DMS79 treated with DMSO at 0.1 percent for 48 hours (cell line): ENCODE measurements around the gene ZNF280B.
"Not testable (repeated sequence)": the region's sequence is repeated elsewhere in the genome, so short reads cannot be mapped to it uniquely, and the experiment has no call there.

Experiments used
- DNase-seq: peaks from one replicate; lab custom pipeline; 2025; lab: John Stamatoyannopoulos, UW

Gene ZNF280B

DNA sequence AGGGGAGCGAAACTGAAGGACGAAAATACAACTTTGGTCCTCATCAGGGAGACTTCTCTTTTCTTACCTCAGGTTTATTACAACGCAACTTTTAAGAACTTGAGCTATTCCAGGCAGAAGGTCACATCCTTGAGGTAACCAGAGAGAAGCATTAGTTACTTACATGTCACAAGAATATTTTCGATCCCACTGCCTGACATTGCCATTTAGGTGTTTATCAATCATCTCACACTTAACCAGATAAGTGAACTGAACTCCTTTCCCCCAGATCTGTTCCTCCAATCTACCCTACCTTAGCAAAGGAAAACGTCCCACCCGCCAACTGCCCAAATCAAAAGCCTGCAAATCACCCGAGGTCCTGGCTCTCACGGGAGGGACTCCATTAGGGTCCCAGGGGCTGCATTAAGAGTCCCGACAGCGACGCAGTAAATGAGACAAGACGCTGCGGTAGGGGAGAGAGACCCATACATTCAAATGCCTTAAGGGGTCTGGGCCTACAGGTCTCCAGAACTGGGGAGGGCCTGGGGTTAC, 734 bp downstream of the ZNF280B start:
- no peak for DNase-seq

DNA sequence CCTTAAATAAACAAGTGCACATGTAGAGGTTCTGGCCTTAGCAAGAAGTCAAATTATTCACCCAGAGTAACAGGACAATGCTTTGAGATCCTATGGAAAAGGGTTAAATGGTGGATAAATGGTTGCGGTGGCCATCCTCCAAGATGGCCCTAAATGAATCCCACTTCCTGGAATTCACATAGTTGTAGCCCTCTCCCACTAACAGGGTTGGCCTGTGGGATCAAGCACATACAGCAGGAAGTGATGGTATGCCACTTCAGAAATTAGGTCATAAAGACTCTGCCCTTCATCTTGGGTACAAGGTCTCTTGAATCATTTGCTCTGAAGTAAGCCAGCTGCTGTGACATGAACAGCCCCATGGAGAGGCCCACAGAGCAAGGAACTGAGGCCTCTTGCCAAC, 1.8 kb downstream of the ZNF280B start:
- no peak for DNase-seq

DNA sequence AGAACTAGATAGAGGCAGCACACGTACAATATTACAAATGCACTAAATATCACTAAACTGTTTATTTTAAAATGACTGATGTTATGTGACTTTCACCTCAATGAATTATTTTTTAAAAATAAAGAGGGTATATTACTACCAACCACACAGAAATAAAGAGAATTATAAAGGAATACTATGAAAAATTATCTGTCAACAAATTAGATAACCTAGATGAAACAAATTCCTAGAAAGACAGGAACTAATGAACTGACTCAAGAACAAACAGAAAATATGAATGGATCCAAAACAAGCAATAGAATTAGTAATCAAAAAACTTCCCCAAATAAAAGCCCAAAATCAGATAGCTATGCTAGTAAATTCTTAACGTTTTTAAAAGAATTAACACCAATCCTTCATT, 10.3 kb downstream of the ZNF280B start:
- DNase-seq = no peak

DNA sequence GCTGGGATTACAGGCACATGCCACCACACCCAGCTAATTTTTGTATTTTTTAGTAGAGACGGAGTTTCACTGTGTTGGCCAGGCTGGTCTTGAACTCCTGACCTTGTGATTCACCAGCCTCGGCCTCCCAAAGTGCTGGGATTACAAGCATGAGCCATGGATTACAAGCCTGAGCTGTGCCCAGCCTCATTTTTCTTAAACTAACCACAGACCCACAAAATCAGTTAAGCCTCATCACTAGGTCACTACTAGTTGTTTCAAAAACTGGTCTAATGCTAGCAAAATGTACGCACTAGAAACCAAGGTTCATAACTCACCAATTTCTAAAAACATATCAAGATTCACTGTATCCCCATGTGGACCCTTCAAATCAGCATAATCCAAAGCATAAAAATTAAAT, 17.0 kb downstream of the ZNF280B start:
- not testable (repeated sequence) for DNase-seq

DNA sequence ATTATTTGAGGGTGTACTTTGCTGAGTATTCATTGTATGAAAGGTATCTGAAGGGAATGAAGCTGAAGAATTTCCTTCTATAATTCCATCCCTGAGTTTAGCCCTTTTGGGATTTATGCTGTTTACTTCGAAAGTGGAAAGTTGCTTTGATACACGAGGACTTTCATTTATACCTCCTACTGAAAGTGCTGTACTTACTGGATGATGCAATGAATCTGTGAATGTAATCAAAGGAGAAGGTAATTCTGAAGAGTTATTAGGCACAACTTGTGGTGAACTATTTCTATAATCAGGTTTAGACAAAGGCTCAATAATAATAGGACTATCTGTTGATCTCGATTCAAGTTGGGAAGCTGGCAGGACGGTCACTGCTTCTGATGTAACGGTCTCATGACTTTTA, 19.8 kb downstream of the ZNF280B start:
- DNase-seq = no peak

DNA sequence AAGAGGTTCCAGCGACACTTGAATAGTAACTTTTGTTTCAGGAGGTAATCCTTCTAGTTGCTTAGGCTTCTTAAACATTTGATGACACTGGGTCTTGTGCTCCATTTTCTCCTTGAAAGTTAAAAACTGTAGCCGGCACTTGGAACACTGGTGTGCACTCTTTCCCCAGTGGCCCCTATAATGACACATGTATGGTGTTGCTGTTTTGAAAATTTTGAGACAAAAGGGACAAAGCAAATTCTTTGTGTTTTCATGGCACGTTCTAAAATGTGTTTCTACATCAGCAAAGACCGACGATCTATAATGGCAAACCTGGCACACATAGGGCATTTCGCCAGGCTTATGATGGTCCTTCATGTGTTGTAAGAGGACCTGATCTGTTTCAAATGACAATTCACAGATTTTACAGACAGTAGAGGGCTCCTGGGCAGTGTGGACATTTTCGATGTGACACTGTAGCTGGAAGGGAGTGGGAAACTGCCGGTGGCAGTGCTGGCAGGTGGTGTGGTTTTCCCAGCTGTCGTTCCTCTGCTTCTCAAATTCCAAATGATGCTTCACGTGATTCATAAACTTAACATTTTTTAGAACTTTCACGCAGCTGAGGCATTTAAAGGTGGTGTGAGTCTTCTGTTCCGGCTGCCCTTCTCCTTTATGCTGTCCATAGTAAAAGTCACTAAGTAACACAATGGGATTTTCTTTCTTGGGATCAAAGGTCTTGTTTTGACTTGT, 20.5 kb downstream of the ZNF280B start:
- DNase-seq = peak; percentile 2

DNA sequence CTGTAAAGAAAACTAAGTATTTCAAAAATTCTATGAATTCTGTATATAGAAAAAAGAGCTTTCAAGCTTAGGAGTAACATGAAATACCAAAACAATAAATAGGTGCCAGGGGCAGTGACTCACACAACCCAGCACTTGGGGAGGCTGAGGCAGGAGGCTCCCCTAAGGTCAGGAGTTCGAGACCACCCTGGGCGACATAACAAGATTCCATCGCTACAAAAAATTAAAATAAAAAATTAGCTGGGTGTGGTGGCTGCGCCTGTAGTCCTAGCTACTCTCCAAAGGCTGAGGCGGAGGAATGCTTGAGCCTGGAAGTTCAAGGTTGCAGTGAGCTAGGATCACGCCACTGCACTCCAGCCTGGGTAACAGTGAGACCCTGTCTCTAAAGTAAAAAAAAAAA, 21.5 kb downstream of the ZNF280B start:
- DNase-seq = no peak

DNA sequence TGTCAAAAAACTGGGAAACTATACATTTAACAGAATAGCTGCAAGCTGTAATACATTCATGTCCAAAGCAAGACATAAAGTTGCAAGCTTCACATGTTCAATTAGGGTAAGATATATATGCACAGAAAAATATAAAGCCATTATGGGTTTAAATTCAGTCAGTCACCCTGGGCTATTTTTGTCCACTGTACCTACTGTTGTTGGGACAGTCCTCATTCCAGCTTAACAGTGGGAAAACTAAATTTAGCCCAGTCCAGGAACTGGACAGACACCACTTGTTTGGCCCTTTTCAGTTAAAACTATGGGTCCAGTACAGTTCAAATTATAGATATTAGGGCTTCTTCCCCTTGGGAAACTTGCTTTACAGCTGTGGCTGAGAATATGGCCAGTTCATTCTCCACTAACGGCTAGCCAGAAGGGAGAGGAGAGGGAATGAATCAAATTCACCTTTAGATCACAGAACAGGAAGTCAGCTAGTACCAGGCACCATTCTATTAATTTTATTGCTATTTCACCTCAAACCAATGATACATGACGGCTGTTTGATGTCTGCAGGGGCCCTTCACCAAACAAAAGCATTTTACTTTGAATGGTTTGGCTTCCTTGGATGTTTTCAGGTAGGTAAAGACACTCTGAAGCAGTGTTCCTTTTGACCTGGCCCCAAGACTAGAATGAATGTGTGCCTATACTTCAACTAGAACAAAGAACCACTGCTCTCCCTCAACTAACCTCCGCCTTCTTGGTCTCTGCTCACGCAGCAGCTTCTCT, 22.2 kb downstream of the ZNF280B start:
- DNase-seq = no peak

DNA sequence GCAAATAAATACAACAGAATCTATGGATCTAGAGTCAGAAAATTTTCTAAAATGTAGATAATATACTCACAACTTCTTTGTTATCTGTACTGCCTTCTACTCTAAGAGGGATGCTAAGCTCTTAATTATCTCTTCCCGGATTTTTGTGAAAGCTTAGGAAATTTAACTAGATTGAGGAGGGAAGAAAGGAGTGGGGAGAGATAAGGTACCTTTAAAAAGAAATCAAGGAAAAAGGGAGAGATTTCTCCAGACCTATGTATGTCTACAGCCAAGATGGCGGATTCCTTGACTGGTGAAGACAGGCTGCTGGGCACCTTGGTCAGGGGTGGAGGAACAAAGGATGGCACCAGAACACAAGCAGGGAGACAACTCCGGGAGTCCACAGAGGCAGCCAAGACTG, 23.0 kb downstream of the ZNF280B start:
- no peak for DNase-seq

DNA sequence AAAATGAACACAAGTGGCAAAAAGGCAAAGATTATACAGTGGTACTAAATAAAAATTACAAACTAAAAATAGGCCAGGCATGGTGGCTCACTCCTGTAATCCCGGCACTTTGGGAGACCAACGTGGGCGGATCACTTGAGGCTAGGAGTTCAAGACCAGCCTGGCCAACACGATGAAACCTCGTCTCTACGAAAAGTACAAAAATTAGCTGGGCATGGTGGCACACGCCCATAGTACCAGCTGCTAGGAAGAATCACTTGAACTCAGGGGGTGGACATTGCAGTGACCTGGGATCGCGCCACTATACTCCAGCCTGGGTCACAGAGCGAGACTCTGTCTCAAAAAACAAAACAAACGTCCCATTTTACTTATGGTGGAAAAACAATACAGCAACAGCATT, 24.5 kb downstream of the ZNF280B start:
- no peak for DNase-seq

DNA sequence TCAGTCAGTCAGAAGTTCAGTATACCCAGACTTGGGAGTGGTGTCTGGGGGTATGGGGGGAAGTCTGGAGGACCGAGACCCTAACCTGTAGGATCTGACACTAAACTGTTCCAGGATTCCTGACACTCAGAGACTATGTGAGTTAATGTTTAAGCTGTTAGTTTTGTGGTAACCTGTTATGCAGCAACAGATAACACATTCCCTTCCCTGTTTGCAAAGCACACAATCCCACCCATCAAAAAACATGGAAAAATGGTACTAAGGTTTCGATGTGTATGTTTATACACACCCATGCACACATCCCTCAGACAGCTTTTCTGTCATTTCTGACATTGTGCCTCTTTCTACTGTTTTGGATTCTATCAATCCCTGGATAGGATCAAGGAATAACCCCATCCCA, 27.6 kb downstream of the ZNF280B start:
- DNase-seq = no peak

DNA sequence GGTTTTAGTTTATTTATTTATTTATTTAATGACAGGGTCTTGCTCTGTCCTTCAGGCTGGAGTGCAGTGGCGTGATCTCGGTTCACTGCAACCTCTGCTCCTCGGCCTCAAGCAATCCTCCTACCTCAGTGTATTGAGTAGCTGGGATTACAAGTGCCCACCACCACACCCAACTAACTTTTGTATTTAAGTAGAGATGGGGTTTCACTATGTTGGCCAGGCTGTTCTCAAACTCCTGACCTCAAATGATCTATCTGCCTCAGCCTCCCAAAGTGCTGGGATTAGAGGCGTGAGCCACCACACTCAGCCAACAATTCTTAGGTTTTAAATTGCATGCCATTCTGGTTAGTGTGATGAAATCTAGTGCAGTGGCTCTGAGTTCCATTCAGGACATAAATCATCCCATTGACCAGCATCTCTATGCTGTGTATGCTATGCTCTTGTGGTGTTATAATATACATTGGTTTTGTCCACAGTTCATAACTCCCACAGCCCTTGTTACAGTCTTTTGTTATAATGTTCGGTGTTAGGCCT, 28.5 kb downstream of the ZNF280B start:
- no peak for DNase-seq

DNA sequence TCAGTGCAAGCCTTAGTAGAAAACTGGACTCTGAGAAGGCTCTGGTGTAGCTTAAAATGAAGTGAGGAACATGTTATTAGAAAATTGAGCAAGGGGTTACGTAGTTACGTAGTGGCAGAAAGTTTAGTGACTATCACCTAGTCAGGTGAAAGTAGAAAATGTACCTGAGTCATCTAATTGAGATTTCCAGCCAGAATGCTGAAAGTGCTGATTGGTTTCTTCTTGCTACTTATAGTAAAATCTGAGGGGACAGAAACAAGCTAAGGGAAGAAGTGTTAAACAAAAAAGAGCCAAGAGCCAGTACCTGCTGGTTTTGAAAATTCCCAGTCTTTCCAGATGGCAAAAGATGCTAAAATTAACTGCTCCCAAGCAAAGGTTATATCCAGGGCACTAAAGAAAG, 29.4 kb downstream of the ZNF280B start:
- no peak for DNase-seq

DNA sequence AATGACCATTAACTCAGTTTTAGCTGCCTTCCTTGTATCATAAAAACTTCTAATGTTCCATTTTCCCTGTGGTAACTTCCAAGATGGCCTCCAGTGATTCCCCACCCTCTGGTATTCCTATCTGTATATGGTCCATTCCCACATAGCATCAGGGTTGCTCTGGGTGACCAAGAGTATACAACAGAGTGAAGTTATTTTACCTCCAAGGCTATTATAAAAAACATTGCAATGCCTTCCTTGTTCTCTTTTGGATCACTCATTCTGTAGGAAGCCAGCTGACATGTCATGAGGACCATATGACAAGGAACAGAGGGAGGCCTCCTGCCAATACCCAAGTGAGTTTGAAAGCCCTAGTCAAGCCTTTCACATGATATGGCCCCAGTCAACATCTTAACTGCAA, 30.1 kb downstream of the ZNF280B start:
- DNase-seq = no peak

DNA sequence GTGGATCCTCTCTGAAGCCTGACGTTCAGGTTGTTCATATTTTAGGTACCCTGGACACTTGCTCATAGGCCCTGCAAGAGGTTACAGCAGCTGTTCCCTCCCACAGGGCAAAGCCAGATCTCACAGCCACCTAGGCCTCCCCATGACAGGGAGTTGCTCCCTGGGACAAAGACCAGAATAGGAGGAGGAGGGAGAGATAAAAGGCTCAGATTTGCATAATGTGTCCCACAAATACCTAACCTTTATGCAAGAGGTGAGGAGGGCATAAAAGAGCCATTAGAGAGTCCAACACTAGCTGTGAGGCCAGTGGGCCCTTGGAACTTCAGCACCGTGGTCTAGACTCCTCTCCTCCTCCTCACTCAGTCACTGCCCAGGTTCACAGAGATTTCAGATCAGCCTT, 33.8 kb downstream of the ZNF280B start:
- DNase-seq = no peak

DNA sequence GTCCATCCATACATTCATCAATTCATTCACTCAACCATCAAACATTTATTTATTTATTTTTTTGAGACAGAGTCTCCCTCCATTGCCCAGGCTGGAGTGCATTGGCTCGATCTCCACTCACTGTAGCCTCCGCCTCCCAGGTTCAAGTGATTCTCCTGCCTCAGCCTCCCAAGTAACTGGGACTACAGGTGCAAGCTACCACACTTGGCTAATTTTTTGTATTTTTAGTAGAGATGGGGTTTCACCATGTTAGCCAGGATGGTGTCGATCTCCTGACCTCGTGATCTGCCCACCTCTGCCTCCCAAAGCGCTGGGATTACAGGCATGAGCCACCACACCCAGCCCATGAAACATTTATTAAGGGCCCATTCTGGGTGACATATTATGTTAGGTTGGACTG, 37.4 kb downstream of the ZNF280B start:
- DNase-seq = not testable (repeated sequence)

DNA sequence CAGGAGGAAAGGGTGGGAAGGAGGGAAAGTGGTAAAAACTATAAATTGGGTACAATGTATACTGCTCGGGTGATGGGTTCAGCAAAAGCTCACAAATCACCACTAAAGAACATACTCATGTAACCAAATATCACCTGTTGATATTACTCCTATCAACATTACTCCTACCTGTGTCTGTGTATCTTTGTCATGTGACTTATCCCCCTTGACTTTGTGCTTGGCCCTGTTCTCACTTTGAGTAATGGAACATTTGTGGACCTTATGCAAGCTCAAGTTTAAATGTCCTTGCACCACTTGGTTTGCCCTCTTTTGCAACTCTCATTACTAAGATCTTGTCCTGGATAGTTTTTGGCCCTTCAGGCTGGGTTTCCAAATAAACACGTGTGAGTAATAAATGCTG, 39.0 kb downstream of the ZNF280B start:
- DNase-seq = no peak

DNA sequence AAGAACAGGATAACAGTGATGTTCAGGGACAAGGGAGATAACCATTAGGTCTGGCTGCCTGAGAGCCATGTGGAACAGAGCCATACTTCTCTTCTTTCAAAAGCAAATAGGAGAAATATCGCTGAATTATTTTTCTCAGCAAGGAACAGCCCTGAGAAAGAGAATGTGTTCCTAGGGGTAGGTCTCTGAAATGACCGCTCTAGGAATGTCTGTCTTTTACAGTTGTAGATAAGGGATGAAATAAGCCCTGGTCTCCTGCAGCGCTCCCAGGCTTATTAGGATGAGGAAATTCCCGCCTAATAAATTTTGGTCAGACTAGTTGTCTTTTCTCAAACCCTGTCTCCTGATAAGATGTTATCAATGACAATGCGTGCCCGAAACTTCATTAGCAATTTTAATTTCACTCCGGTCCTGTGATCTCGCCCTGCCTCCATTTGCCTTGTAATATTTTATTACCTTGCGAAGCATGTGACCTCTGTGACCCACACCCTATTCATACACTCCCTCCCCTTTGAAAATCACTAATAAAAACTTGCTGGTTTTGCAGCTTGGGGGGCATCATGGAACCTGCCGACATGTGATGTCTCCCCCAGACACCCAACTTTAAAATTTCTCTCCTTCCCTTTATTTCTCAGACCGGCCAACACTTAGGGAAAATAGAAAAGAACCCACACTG, 39.6 kb downstream of the ZNF280B start:
- DNase-seq = not testable (repeated sequence)

DNA sequence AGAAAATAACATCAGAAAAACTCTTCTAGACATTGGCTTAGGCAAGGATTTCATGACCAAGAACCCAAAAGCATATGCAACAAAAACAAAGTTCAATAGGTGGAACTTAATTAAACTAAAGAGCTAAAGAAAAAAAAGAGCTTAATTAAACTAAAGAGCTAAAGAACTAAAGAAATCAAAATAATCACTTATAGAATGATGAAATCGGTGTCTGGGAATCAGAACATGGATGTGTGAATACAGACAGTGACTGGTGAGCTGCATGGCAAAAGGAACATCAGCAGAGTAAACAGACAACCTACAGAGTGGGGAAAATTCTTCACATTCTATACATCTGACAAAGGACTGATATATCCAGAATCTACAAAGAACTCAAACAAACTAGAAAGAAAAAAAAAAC, 41.4 kb downstream of the ZNF280B start:
- no peak for DNase-seq

DNA sequence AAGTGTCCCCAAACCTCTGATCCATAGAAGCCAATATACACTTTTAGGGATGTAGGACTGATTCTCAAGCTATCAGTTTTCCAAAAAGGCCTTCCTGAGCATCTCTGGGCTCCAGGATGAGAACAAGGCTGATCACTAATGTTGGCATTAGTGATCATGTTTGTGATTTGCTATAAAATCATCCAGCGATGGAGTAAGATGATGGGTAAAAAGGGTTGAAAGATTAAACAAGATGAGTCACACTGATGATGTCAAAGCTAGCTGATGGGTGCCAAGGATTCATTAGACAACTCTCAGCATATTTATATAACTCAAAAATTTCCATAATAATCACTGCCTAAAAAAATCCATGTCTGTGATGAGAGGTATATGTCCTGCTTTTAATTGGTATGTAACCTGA, 42.8 kb downstream of the ZNF280B start:
- DNase-seq = no peak

DNA sequence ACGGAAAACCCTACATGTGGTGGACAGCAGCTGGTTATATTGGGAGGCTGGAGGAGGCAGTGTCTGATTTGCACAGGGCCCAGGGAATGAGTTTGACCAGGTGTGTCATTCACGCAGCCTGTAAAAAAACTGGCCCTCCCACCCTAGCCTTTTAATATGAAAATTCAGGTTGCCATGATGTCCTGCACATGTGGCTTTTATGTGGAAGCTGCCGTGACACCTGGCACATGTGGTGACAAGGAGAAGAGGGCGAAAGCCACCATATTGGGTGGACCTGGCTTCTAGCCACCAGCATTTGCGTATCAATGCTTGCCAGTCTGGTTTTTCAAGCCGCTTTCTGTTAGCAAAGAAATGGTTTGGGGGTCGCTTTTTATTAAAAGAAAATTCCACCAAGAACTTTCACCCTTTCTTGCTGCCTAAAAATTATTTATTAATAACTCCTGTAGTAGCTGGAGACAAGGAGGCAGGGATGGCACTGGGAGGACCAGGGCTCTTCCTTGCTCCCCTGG, 43.4 kb downstream of the ZNF280B start:
- no peak for DNase-seq

DNA sequence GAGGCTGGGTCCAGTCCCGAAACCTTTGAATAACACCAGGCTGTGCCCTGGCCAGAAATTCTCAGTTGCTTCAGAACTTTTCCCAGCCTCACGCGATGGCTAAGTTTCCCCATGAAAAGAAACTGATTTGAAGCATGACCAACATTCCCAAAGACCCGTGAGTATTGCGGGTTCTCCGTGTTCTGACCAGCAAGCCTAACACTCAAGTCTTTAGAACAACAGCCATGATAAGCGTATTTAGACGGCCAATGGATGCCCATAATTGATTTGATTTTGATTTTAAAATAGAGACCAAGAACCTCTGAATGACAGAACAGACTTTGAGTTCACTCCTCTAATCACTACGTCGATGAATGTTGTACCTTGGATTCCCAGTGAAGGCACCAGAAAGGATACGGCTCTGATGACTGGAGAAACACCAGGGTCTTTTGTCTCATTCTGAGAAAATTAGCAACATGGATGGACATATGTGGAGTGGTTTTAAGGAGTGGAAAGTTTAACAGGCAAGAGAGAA, 43.9 kb downstream of the ZNF280B start:
- DNase-seq = no peak
